Measurements from ENCODE around the gene NEAT1. TPM values are rescaled to one million over a fixed set of nuclear protein-coding genes. Genes with fewer than 3 reads are reported as not detected.

The NEAT1 gene
- total and polyA plus RNA-seq, 9 of the 15 experiments (the other 6 are each of a cell fraction or from before 2014, with no cell fraction given): 20.1 to 389 (median 62.8) TPM

DNA sequence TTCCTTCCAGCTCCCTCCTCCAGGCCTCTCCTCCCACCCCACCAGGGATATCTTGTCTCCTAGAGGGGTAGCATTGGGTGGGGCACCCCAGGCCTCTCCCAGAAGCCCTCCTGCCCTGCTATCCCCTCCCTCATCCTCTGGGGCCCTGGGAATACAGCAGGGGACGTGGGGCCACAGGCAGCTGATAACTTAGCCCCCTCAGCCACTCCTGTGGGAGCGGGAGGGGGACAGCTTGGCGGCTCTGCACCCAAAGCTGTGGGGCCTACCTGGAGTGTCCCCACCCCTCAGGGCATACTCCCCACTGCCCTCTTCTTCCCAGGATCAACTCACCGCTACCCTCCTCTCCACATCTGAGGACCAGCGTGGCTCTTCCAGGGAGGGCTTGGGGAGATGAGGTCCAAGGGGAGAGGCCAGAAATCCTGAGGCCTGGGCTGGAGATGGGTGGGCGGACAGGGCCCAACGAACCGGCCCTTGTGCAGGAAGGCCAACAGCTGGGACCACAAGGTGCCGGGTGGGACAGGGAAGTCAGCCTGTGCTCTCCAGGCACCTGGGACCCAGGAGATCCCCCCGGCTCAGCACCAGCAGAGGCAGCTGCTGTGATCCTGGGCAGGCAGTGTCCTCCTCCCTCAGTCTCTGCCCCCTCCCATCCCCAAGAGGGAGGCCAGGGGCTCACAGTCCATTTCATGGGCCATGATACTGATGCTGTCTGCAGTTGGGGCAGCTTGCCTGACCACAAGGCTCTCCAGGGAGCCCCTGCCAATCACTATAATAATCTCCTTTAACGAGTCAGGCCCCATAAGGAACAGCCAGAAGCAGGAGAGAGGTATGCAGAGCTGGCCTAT is 23.2 kb downstream of the NEAT1 start (continued):
- TF ChIP-seq, protein P1, sequence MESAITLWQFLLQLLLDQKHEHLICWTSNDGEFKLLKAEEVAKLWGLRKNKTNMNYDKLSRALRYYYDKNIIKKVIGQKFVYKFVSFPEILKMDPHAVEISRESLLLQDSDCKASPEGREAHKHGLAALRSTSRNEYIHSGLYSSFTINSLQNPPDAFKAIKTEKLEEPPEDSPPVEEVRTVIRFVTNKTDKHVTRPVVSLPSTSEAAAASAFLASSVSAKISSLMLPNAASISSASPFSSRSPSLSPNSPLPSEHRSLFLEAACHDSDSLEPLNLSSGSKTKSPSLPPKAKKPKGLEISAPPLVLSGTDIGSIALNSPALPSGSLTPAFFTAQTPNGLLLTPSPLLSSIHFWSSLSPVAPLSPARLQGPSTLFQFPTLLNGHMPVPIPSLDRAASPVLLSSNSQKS (CRISPR knock-in tag; IDR thresholded peaks at IDR 0.05): no peak
- TF ChIP-seq POLR2AphosphoS2 (IDR thresholded peaks at IDR 0.05; ENCODE audit: low read length) (peak; percentile 68), RBFOX2 (IDR thresholded peaks at IDR 0.05; ENCODE audit: low read depth, low read length) (0 out of 2 replicates have a peak, but pooled peaks have one; percentile 49), POLR2A (conservative IDR thresholded peaks at IDR 0.05) (peak; percentile 54; the same call in 1 of the 2 replicates), TARDBP (IDR thresholded peaks at IDR 0.05) (0 out of 2 replicates have a peak, but pooled peaks have one; percentile 16), ZNF165 (CRISPR knock-in tag; IDR thresholded peaks at IDR 0.05; ENCODE audit: borderline replicate concordance) (no peak), ZBED1 (IDR thresholded peaks at IDR 0.05) (0 out of 2 replicates have a peak, but pooled peaks have one; percentile 14), SMARCC2 (IDR thresholded peaks at IDR 0.05; ENCODE audit: low read depth) (no peak), NONO (IDR thresholded peaks at IDR 0.05; ENCODE audit: low read depth in 2 of 2, low read length in 1 of 2) (peak in 1 of 2 experiments; percentile 10; a peak in 1 of 4 replicates), SUPT5H (IDR thresholded peaks at IDR 0.05) (peak; percentile 48), SREBF2 (CRISPR knock-in tag; IDR thresholded peaks at IDR 0.05) (no peak)
- TF ChIP-seq, protein P2, sequence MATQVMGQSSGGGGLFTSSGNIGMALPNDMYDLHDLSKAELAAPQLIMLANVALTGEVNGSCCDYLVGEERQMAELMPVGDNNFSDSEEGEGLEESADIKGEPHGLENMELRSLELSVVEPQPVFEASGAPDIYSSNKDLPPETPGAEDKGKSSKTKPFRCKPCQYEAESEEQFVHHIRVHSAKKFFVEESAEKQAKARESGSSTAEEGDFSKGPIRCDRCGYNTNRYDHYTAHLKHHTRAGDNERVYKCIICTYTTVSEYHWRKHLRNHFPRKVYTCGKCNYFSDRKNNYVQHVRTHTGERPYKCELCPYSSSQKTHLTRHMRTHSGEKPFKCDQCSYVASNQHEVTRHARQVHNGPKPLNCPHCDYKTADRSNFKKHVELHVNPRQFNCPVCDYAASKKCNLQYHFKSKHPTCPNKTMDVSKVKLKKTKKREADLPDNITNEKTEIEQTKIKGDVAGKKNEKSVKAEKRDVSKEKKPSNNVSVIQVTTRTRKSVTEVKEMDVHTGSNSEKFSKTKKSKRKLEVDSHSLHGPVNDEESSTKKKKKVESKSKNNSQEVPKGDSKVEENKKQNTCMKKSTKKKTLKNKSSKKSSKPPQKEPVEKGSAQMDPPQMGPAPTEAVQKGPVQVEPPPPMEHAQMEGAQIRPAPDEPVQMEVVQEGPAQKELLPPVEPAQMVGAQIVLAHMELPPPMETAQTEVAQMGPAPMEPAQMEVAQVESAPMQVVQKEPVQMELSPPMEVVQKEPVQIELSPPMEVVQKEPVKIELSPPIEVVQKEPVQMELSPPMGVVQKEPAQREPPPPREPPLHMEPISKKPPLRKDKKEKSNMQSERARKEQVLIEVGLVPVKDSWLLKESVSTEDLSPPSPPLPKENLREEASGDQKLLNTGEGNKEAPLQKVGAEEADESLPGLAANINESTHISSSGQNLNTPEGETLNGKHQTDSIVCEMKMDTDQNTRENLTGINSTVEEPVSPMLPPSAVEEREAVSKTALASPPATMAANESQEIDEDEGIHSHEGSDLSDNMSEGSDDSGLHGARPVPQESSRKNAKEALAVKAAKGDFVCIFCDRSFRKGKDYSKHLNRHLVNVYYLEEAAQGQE (IDR thresholded peaks at IDR 0.05; ENCODE audit: borderline replicate concordance): 0 out of 2 replicates have a peak, but pooled peaks have one; percentile 4
- TF ChIP-seq, protein P2 (CRISPR knock-in tag; IDR thresholded peaks at IDR 0.05; ENCODE audit: low read depth): no peak
- TF ChIP-seq, protein P3, sequence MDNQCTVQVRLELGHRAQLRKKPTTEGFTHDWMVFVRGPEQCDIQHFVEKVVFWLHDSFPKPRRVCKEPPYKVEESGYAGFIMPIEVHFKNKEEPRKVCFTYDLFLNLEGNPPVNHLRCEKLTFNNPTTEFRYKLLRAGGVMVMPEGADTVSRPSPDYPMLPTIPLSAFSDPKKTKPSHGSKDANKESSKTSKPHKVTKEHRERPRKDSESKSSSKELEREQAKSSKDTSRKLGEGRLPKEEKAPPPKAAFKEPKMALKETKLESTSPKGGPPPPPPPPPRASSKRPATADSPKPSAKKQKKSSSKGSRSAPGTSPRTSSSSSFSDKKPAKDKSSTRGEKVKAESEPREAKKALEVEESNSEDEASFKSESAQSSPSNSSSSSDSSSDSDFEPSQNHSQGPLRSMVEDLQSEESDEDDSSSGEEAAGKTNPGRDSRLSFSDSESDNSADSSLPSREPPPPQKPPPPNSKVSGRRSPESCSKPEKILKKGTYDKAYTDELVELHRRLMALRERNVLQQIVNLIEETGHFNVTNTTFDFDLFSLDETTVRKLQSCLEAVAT (IDR thresholded peaks at IDR 0.05): no peak
- TF ChIP-seq, protein P4, sequence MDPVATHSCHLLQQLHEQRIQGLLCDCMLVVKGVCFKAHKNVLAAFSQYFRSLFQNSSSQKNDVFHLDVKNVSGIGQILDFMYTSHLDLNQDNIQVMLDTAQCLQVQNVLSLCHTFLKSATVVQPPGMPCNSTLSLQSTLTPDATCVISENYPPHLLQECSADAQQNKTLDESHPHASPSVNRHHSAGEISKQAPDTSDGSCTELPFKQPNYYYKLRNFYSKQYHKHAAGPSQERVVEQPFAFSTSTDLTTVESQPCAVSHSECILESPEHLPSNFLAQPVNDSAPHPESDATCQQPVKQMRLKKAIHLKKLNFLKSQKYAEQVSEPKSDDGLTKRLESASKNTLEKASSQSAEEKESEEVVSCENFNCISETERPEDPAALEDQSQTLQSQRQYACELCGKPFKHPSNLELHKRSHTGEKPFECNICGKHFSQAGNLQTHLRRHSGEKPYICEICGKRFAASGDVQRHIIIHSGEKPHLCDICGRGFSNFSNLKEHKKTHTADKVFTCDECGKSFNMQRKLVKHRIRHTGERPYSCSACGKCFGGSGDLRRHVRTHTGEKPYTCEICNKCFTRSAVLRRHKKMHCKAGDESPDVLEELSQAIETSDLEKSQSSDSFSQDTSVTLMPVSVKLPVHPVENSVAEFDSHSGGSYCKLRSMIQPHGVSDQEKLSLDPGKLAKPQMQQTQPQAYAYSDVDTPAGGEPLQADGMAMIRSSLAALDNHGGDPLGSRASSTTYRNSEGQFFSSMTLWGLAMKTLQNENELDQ (CRISPR knock-in tag; IDR thresholded peaks at IDR 0.05; ENCODE audit: borderline replicate concordance): no peak

Measured in K562 (cell line).